OCI-M2 (cell line): ENCODE results near the gene AGTR2.
"Not testable (repeated sequence)": the region's sequence is repeated elsewhere in the genome, so short reads cannot be mapped to it uniquely, and the experiment has no call there.

ENCODE experiments used
- DNase-seq: peaks from one replicate; lab custom pipeline; 2025; ENCODE audit not compliant: unreplicated experiment; lab: John Stamatoyannopoulos, UW

The AGTR2 gene

GRCh38 chrX:116170511-116170910, at the start of gene AGTR2:
TSS of gene AGTR2 (plus strand) at chrX:116170744. CDS start at chrX:116172281, 1,537 bp downstream.
- DNase-seq = no peak

GRCh38 chrX:116135277-116135676, 35.3 kb upstream of the AGTR2 start:
- no peak for DNase-seq

- not testable (repeated sequence) for DNase-seq
Measured at GRCh38 chrX:116141270-116141669, 29.3 kb upstream of the AGTR2 start.

GRCh38 chrX:116142976-116143375, 27.6 kb upstream of the AGTR2 start:
- DNase-seq = no peak

- DNase-seq = no peak
Measured at GRCh38 chrX:116172976-116173375, 2.4 kb downstream of the AGTR2 start.

GRCh38 chrX:116181300-116181699, 10.8 kb downstream of the AGTR2 start:
- no peak for DNase-seq

- no peak for DNase-seq
Measured at GRCh38 chrX:116185163-116185562, 14.6 kb downstream of the AGTR2 start.

GRCh38 chrX:116194649-116195048, 24.1 kb downstream of the AGTR2 start:
- no peak for DNase-seq

GRCh38 chrX:116198235-116198634, 27.7 kb downstream of the AGTR2 start:
- no peak for DNase-seq

- DNase-seq = no peak
Measured at GRCh38 chrX:116198810-116199209, 28.3 kb downstream of the AGTR2 start.

- DNase-seq = no peak
Measured at GRCh38 chrX:116204932-116205331, 34.4 kb downstream of the AGTR2 start.

- DNase-seq = no peak
Measured at GRCh38 chrX:116213262-116213661, 42.7 kb downstream of the AGTR2 start.

GRCh38 chrX:116217080-116217479, 46.5 kb downstream of the AGTR2 start:
- DNase-seq = not testable (repeated sequence)
